Body of pancreas (tissue), 4 donors: ENCODE data around the gene THBS1. TPM values are rescaled to one million over a fixed set of nuclear protein-coding genes. Genes with fewer than 3 reads are reported as not detected.

ENCODE experiments used
- ATAC-seq: fragments of 150-250 bp; one replicate; pipeline ENCODE4 v1.9.1; 2016
- DNase-seq, 4 donors: peaks; one replicate each; pipeline ENCODE4 v3.0.0-alpha.2; 2019
- H3K27ac ChIP-seq, 4 donors: fragments of 200-600 bp; sonication (generic); 1 replicate in 3 of 4; 2 replicates in 1 of 4; pipeline versions ENCODE4 v1.5.1 to v1.6.1; 2016 to 2019; ENCODE audit warnings: mild to moderate bottlenecking in 1 of 4, mixed read lengths in 1 of 4, moderate library complexity in 1 of 4
- H3K27me3 ChIP-seq, 2 donors: fragments of 200-600 bp; sonication (generic); one replicate each; pipeline ENCODE4 v1.6.0; 2016; ENCODE audit warnings: mild to moderate bottlenecking in 1 of 2
- H3K36me3 ChIP-seq, 2 donors: fragments of 200-600 bp; sonication (generic); replicated peaks in 1 of 2; 2 replicates each; pipeline ENCODE4 v1.5.1; 2016; ENCODE audit warnings: low read depth in 2 of 2; ENCODE audit not compliant: insufficient read depth in 1 of 2
- H3K4me1 ChIP-seq: fragments of 200-600 bp; sonication (generic); one replicate; pipeline ENCODE4 v1.6.0; 2016
- H3K4me3 ChIP-seq, 2 donors: fragments of 200-600 bp; sonication (generic); 1 replicate in 1 of 2; 2 replicates in 1 of 2; pipeline ENCODE4 v1.5.1; 2016 to 2019
- H3K9me3 ChIP-seq, 3 donors: fragments of 200-600 bp; sonication (generic); 1 replicate in 2 of 3; 2 replicates in 1 of 3; pipeline ENCODE4 v1.5.1; 2016
- CTCF ChIP-seq, 7 experiments: fragments of 450-650 bp in 4 of 7; fragments of 200-600 bp in 3 of 7; sonication (generic) in 3 of 7; IDR thresholded peaks; one replicate each; pipeline ENCODE4 v1.5.1; 2016 to 2019; ENCODE audit warnings: antibody characterized with exemption in 7 of 7
- POLR2A ChIP-seq, 3 donors: fragments of 450-650 bp; IDR thresholded peaks; one replicate each; pipeline ENCODE4 v1.6.1; 2016; ENCODE audit warnings: antibody characterized with exemption in 3 of 3, mild to moderate bottlenecking in 2 of 3
- WGBS, 2 donors: methylation state at CpG; one replicate each; pipeline ENCODE4 v1.1.5; 2017; 5-methylcytosine and 5-hydroxymethylcytosine counted together
- intact Hi-C: fragments of 100-400 bp; cut with DNase I; formaldehyde crosslinking; loops from one replicate; pipeline ENCODE4 v1.15.1; 2023
- total RNA-seq, 2 donors: library from RNA; depleted of rRNA; stranded (reverse); fragments of >200 nt; gene quantifications; one replicate each; pipeline ENCODE4 v1.1.0, GENCODE V29; 2016

The THBS1 gene
- 100 to 1,000 TPM; 139 to 398 TPM for total RNA-seq

GRCh38 chr15:39580485-39581241 lies at the start of gene THBS1:
THBS1 (plus strand) TSS chr15:39581079; CDS start chr15:39581858, 779 bp downstream.
- intact Hi-C loops = loop anchor here (5.0 to 10.0 kb wide), 2 partner anchors 763 to 866 kb away; no protein-coding TSS in a partner anchor
- H3K27ac ChIP-seq = peak within 1 kb of the TSS; percentile 79 to 85 (median 80)
- peaks cover 42% of the 10 kb centered on the region for H3K4me1 ChIP-seq
- peak; percentile 66 for ATAC-seq
- 1% methylated on average over 21 to 63 of the region's 74 CpGs for WGBS, 2 donors
- peaks cover 0 to 5% of the 10 kb centered on the region in 2 donors for H3K36me3 ChIP-seq
- DNase-seq = peak; percentile 70 to 88 (median 80)
- TF ChIP-seq CTCF (IDR thresholded peaks at IDR 0.05) (peak in 1 of 7 experiments; percentile 11), POLR2A (IDR thresholded peaks at IDR 0.05) (peak; percentile 89 to 96 (median 92))
- H3K27me3 ChIP-seq = no peaks in the 10 kb centered on the region
- H3K9me3 ChIP-seq = no peaks in the 10 kb centered on the region
- H3K4me3 ChIP-seq = peak within 1 kb of the TSS; percentile 24 to 25

- no peaks in the 10 kb centered on the region for H3K4me1 ChIP-seq
- intact Hi-C loops = no loop called here
- H3K9me3 ChIP-seq = no peaks in the 10 kb centered on the region
- H3K27me3 ChIP-seq = no peaks in the 10 kb centered on the region
- no peak overlapping the region for H3K4me3 ChIP-seq
- WGBS, 2 donors = 78 to 79% methylated on average over 5 of the region's 5 CpGs
- no peak overlapping the region for H3K27ac ChIP-seq
- ATAC-seq = no peak
- no peak for TF ChIP-seq CTCF (IDR thresholded peaks at IDR 0.05)
- TF ChIP-seq POLR2A (IDR thresholded peaks at IDR 0.05) = no peak
- DNase-seq = no peak
- H3K36me3 ChIP-seq = no peaks in the 10 kb centered on the region
These were observed 45.9 kb upstream of the THBS1 start for GRCh38 chr15:39534996-39535395.

- intact Hi-C loops = no loop called here
- Histone ChIP-seq H3K9me3 (no peaks in the 10 kb centered on the region), H3K27ac (no peak overlapping the region), H3K4me3 (no peak overlapping the region), H3K4me1 (no peaks in the 10 kb centered on the region), H3K36me3 (no peaks in the 10 kb centered on the region), H3K27me3 (no peaks in the 10 kb centered on the region)
- no peak for DNase-seq
- TF ChIP-seq CTCF (IDR thresholded peaks at IDR 0.05) (no peak), POLR2A (IDR thresholded peaks at IDR 0.05) (no peak)
- 82 to 91% methylated on average over 9 to 10 of the region's 10 CpGs for WGBS, 2 donors
- no peak for ATAC-seq
These were observed 45.4 kb upstream of the THBS1 start for GRCh38 chr15:39535466-39535865.

- Histone ChIP-seq H3K4me1 (no peaks in the 10 kb centered on the region), H3K36me3 (no peaks in the 10 kb centered on the region), H3K4me3 (no peak overlapping the region), H3K9me3 (no peaks in the 10 kb centered on the region), H3K27me3 (no peaks in the 10 kb centered on the region), H3K27ac (no peak overlapping the region)
- 86 to 87% methylated on average over 3 of the region's 3 CpGs for WGBS, 2 donors
- intact Hi-C loops = no loop called here
- ATAC-seq = no peak
- DNase-seq = no peak
- TF ChIP-seq POLR2A (IDR thresholded peaks at IDR 0.05) (no peak), CTCF (IDR thresholded peaks at IDR 0.05) (no peak)
These were observed 41.9 kb upstream of the THBS1 start for GRCh38 chr15:39538936-39539335.

GRCh38 chr15:39539466-39539865 lies 41.4 kb upstream of the THBS1 start:
- Histone ChIP-seq H3K27ac (no peak overlapping the region), H3K36me3 (no peaks in the 10 kb centered on the region), H3K27me3 (no peaks in the 10 kb centered on the region), H3K9me3 (no peaks in the 10 kb centered on the region), H3K4me3 (no peak overlapping the region), H3K4me1 (no peaks in the 10 kb centered on the region)
- intact Hi-C loops = no loop called here
- 79 to 92% methylated on average over 2 of the region's 2 CpGs for WGBS, 2 donors
- DNase-seq = no peak
- no peak for TF ChIP-seq POLR2A (IDR thresholded peaks at IDR 0.05)
- no peak for TF ChIP-seq CTCF (IDR thresholded peaks at IDR 0.05)
- no peak for ATAC-seq
